ENCODE data around the gene BCKDHA. TPM values are rescaled to one million over a fixed set of nuclear protein-coding genes. Genes with fewer than 3 reads are reported as not detected.
A peak's percentile ranks its signal among the peaks of the same experiment; 100 is the strongest.
"Not testable (repeated sequence)": the region's sequence is repeated elsewhere in the genome, so short reads cannot be mapped to it uniquely, and the experiment has no call there.

BCKDHA gene
- total RNA-seq, 1 donor from 2014 or later: 36.1 TPM

- no peak for DNase-seq (ENCODE audit: low read depth in 2 of 2)
These were observed 27.8 kb downstream of the BCKDHA start for GRCh38 chr19:41425174-41426115.

DNA sequence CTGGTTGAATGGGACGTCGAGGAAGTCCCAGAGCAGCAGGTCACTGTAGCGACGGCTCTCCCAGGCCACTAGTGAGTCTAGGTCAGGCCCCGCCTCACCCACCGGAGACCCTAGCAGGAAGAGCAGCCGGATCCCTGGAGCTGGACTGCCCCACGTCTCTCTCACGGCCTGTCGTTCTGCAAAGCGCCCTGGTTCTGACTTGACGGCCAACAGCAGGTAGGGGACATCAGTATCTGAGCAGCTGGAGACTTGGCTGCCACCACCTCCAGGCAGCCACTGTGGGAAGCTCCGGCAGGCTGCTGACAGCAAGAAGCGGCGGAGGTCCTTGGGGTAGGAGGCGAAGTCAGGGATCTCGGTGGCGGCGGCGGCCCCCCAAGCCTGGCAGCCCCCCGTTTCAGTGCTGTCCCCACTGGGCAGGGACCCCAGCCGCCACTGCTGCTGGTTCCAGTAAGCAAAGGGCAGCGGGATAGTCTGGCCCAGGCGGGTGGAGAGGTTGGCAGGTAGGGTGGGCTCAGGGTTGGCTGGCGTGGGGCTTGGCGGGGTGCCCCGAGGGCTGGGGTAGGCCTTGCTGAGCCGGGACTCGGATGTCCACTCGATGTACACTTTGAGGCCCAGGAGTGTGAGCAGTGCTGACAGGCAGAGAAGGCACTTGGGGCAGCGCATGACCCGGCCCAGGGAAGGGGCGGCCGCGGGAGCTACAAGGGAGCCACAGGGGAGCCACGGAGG lies 28.7 kb downstream of the BCKDHA start:
- no peak for DNase-seq (ENCODE audit: low read depth in 2 of 2)

DNA sequence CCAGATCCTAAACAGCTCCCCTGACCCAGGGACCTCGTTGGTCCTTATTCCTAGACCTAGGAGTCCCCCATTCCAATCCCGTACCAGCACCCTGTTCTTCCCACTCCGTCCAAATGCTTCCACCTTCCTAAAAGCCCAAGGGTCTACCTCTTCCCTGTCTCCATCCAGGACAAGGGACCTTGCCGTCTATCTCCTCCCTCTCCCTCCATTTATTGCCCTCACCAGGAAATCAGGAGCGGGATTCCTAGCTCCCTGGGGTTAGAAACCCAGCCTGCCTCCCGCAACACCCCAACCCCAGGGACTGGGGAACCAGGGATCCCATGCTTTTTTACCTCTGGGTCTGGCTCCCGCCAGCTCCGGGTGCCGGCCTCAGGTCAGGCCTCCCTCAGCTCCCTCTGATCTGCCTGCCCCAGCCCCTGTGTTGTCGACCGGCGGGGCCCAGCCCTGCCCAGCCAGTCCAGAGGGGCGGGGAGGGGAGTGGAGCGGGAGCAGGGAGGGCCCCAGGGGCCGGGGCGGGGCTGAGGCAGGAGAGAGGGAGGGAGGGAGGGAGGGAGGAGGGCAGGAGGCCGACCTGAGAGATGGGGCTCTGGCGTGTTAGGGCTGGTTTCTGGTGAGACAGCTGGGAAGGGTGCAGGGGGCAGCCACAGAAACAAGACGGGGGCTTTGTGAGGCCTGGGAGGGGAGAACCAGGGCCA lies 29.5 kb downstream of the BCKDHA start, which contains the start of gene B3GNT8:
TSS of gene B3GNT8 (minus strand) at position 423 of the 695 bp plus-strand sequence. CDS start 596 bp downstream, outside the sequence.
- peak; percentile 66 to 74 for DNase-seq (ENCODE audit: low read depth in 2 of 2)

GRCh38 chr19:41427647-41428480 lies 30.2 kb downstream of the BCKDHA start:
- peak in 1 of 2 donors; percentile 37 for DNase-seq (ENCODE audit: low read depth in 2 of 2)

DNA sequence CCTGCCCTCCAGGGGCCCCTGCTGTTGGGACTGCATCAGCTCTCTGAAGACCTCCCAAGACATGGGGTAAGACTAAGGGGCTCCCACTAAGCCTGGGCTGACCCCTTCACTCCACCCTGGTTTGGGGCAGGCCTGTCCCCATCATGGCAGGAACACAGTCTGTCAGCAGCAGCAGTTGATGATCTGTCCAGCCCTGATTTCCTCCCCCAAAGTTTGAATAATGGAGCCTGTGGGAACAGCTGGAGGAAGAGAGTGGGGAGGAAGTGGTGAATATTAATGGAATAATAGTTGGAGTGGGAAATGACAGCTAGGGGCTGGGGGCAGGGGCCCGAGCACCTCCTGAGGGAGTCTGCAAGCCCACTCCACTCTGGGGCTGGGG lies 30.9 kb downstream of the BCKDHA start:
- peak in 1 of 2 donors; percentile 33 for DNase-seq (ENCODE audit: low read depth in 2 of 2)

DNA sequence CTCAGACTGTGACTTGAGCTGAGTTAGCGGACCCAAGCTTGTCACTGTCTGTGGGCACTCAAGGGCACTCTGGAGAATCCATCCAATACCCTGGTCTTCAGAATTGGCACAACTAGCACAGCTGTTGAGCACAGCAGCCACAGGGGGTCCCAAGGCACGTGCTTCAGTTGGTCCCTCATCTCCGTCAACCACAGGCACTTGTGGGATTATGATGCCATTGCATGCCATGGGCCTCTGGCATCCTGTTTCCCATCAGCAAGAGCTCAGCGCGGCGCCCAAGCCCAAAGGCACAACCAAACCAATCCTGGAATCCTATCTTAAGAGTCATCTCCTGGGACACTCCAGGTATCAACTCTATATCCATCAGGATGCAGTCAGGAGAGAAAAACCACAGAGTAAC lies 33.3 kb downstream of the BCKDHA start:
- no peak for DNase-seq (ENCODE audit: low read depth in 2 of 2)

GRCh38 chr19:41431426-41432386 lies 34.1 kb downstream of the BCKDHA start:
- peak; percentile 50 to 71 for DNase-seq (ENCODE audit: low read depth in 2 of 2)

DNA sequence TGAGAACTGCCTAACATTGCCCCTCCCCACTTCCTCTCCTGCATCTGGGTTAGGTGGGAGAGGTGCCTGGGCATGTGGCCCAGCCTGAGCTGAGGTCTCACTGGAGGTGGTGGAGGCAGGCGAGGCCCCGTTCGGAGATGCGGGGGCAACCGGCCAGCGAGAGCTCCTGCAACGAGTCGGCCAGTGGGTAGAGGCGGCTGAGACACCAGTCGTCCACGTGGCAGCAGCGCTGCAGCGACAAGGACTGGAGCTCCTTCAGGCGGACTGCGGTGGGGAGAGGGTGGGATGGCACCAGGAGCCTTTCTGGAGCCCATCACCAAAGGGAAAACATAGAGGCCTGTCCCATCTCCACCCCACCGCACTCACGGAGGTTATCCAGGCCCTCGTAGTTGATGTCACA lies 35.6 kb downstream of the BCKDHA start:
- no peak for DNase-seq (ENCODE audit: low read depth in 2 of 2)

- DNase-seq (ENCODE audit: low read depth in 2 of 2): no peak
These were observed 36.8 kb downstream of the BCKDHA start for GRCh38 chr19:41434450-41434849.

GRCh38 chr19:41435376-41435775 lies 37.8 kb downstream of the BCKDHA start:
- not testable (repeated sequence) for DNase-seq (ENCODE audit: low read depth in 2 of 2)

DNA sequence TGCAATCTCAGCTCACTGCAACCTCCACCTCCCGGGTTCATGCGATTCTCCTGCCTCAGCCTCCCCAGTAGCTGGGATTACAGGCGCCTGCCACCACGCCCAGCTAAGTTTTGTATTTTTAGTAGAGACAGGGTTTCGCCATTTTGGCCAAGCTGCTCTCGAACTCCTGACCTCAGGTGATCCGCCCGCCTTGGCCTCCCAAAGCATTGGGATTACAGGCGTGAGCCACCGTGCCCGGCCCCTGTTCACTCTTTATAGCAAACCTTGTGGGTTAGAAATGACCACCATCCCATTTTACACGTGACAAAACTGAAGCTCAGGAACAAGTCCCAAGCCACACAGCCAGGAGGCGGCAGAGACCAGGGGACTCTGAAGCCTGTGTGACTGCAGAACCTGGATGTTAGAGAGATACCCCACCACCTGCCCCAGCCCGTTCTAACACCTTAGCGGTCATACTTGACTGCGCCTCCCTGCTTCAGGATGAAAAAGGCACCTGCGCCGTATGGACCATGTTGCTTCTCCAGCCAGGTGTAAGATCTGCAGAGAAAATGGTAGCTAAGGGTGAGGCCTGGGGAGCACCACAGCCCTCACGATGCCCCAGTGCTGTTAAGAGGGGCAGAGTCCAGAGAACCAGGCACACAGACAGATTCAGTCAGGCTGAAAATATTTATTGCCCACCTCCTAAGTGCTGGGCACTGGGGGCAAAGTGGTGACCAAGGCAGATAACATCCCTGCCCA lies 38.5 kb downstream of the BCKDHA start:
- no peak for DNase-seq (ENCODE audit: low read depth in 2 of 2)

GRCh38 chr19:41436674-41436951 lies 39.0 kb downstream of the BCKDHA start:
- DNase-seq (ENCODE audit: low read depth in 2 of 2): no peak

- DNase-seq (ENCODE audit: low read depth in 2 of 2): no peak
These were observed 40.4 kb downstream of the BCKDHA start for GRCh38 chr19:41437944-41438574.

DNA sequence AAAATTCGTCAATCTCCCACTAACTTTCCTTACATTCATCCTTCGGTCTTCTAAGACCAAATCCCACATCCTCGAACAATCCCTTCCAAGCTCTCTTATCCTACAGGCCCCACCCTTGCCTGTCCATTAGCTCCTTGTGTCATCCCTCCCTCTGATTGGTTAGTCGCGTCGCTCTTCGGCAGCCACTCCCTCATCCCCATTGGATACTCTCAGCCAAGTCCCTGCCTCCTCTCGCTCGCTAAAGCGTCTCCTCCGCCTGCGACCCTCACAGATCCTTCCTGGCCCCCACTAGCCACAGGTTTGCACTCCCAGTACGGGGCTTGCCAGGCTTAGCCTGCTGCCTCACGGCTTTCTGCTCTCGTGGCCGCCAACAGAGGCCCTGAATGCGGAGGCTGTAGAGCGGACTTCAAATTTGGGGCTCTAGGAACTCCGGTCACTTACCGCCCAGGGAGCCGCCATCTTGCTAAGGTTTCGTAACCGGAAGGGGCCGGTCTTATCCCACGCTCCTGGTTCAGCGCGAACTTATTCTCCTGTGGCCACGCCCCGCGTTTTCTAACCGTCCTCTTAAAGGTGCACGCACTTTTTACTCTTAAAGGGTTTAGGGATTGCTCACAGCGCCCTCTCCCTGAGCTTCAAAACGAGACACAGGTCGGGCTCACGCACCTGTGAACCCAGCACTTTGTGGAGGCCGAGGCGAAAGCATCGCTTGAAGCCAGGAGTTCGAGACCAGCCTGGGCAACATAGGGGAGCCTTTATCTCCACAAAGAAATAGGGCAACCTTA lies 42.0 kb downstream of the BCKDHA start, which contains the start of gene DMAC2:
TSS of gene DMAC2 (minus strand) at position 472 of the 782 bp plus-strand sequence. CDS start at position 459, 13 bp downstream.
- DNase-seq (ENCODE audit: low read depth in 2 of 2): peak; percentile 97 to 98

DNA sequence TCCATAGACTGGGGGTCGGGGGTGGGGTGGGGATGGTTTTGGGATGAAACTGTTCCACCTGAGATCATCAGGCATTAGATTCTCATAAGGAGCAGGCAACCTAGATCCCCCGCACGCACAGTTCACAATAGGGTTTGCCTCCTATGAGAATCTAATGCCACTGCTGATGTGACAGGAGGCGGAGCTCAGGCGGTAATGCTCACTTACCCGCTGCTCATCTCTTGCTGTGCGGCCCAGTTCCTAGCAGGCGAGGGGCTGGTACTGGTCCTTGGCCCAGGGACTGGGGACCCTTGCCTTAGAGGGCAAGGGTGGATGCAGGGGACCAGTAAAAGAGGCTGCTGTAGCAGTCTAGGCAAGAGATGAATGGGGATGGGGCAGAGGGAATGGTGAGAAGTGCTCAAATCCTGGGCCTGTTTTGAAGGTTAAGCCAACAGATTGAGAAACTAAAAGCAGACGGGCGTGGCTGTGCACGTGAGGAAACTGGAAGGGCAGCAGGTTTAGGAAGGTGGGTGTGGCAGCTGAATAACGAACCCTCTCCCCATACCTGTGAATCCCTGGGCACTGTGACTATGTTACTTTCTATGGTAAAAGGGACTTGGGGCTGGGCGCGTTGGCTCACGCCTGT lies 43.8 kb downstream of the BCKDHA start:
- no peak for DNase-seq (ENCODE audit: low read depth in 2 of 2)

GRCh38 chr19:41442473-41443355 lies 45.1 kb downstream of the BCKDHA start, which contains the start of gene ERICH4:
ERICH4 (plus strand) TSS chr19:41443156; CDS start chr19:41443170, 14 bp downstream.
- DNase-seq (ENCODE audit: low read depth in 2 of 2): no peak
